Peyer's patch (tissue), 4 donors: ENCODE measurements around the gene CRIM1.

Source experiments
- POLR2A ChIP-seq, 2 donors: fragments of 450-650 bp; IDR thresholded peaks; one replicate each; pipeline ENCODE4 v1.5.1; 2017; ENCODE audit warnings: antibody characterized with exemption in 2 of 2, mild to moderate bottlenecking in 2 of 2, moderate library complexity in 2 of 2
- TF ChIP-seq, protein P1 (sequence below), 6 experiments: fragments of 450-650 bp in 4 of 6; fragments of 200-600 bp in 2 of 6; sonication (generic) in 1 of 6; IDR thresholded peaks; one replicate each; pipeline ENCODE4 v1.5.1; 2017 to 2019; ENCODE audit warnings: antibody characterized with exemption in 6 of 6, mild to moderate bottlenecking in 3 of 6, moderate library complexity in 1 of 6

GRCh38 chr2:36513661-36514060 is 158.1 kb downstream of the CRIM1 start:
- TF ChIP-seq, protein P1, sequence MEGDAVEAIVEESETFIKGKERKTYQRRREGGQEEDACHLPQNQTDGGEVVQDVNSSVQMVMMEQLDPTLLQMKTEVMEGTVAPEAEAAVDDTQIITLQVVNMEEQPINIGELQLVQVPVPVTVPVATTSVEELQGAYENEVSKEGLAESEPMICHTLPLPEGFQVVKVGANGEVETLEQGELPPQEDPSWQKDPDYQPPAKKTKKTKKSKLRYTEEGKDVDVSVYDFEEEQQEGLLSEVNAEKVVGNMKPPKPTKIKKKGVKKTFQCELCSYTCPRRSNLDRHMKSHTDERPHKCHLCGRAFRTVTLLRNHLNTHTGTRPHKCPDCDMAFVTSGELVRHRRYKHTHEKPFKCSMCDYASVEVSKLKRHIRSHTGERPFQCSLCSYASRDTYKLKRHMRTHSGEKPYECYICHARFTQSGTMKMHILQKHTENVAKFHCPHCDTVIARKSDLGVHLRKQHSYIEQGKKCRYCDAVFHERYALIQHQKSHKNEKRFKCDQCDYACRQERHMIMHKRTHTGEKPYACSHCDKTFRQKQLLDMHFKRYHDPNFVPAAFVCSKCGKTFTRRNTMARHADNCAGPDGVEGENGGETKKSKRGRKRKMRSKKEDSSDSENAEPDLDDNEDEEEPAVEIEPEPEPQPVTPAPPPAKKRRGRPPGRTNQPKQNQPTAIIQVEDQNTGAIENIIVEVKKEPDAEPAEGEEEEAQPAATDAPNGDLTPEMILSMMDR (IDR thresholded peaks at IDR 0.05) = no peak
- no peak for TF ChIP-seq POLR2A (IDR thresholded peaks at IDR 0.05)
